HG03159 (cell line): Measurements from ENCODE around the gene PTPRK.

Experiments used
- ATAC-seq: cut with Tn5 transposase; IDR thresholded peaks from one replicate; pipeline ENCODE4 v1.9.1; 2021; ENCODE audit warnings: mild to moderate bottlenecking, moderate library complexity; ENCODE audit not compliant: unreplicated experiment

The PTPRK gene

DNA sequence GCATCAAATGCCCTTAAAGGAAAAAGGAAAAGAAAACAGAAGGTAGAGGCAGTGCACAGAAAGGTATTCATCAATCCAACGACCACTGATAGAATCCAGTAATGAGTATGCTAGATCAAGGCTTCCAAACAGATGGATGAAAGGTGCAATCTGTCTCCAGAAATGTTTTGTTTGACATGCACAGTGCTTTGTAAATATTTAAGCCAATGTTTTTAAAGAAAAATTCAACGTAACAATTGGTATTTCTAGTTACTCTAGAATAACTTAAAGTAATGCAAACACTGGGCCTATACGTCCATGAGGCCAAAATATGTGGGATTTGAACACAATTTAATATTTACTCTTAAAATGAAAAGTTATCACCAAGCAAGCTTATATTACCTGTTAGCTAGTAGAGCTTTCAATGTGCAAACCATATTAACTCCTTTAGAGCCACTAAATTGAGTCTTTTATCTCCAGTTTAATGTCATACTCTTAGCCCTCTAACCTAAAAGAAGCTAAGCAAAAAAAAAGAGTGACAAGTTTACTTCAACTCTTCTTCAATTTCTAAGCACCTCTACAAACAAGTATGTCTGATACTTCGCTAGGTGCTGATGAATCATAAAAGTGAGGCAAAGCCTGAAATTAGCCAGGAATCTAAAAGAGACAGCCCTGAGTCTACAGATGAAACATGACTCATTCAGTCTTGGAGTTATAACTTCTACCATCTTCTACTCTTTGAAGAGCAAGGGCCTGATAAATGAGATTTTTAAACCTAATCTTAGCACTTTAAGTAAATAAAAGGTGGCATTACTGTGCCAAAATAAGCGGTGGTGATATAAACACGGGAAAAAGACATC, 169.8 kb downstream of the PTPRK start:
- ATAC-seq, result no peak

DNA sequence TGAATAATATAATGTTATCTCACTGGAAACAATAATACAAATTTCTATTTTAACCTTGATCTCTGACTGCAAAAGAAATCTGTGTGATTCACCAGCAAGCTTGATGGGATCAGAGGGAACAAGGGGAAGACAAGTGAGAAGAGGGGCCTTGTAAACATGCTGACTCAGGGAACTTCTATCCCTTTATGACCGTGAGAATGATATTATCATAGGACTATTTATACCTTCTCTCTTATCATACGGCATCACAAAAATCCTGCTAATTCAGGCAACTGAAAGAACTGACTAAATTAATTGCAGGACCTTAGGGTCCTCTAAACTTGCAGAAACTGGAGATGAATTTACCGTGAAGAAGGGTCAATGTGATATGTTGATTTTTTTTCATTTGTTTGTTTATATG, 173.3 kb downstream of the PTPRK start:
- no peak for ATAC-seq

DNA sequence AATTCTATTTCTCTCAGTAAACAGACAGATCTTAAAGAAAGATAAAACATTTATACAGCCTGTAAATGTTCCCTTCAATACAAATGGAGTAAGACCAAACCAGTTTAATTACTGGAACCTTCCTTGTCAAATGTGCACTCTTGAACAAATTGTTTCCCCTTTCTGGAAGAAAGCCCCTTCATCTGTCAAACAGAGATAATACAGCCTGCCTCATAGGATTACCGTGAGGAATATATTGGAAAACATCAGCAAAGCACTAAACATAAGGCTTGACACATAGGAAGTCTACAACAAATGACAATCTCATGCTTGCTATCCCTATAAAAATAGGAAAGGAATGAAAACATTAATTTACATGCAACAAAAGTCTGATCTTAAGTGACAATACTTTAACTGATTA, 173.8 kb downstream of the PTPRK start:
- no peak for ATAC-seq

DNA sequence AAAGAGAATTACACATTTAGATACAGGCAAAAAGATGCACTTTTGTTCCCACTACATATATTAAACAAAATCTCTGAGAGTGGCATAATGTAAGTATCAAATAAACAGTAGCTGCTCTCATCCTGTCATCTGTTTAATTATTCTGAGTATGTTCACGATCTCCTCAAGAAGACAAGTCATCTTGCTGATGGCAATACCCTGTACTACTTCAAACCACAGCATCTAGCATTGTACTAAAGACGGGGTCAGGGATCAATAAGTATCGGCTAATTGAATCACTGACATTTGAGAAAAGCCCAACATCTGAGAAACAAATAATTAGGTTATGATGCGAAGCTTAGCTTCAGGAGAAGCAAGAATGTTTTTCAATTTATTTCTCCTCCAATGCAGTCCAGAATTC, 175.1 kb downstream of the PTPRK start:
- no peak for ATAC-seq

DNA sequence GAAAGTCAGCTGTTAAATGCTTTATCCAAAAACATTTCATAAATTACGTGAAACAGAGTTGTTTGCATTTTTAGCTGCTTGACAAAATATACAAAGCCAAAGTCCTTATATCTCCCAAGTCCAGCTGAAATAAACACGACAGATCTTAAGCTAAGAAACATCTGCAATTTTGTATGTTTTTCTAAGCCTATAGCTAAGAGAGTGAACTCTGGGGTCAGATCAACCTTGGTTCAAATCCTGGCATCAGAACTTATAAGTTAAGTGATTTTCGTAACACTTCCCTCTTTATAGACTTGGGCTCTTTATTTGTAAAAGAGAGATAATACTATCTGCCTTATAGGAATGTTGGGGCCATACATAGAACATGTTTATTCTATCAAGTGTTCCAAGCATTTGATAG, 176.7 kb downstream of the PTPRK start:
- no peak for ATAC-seq

DNA sequence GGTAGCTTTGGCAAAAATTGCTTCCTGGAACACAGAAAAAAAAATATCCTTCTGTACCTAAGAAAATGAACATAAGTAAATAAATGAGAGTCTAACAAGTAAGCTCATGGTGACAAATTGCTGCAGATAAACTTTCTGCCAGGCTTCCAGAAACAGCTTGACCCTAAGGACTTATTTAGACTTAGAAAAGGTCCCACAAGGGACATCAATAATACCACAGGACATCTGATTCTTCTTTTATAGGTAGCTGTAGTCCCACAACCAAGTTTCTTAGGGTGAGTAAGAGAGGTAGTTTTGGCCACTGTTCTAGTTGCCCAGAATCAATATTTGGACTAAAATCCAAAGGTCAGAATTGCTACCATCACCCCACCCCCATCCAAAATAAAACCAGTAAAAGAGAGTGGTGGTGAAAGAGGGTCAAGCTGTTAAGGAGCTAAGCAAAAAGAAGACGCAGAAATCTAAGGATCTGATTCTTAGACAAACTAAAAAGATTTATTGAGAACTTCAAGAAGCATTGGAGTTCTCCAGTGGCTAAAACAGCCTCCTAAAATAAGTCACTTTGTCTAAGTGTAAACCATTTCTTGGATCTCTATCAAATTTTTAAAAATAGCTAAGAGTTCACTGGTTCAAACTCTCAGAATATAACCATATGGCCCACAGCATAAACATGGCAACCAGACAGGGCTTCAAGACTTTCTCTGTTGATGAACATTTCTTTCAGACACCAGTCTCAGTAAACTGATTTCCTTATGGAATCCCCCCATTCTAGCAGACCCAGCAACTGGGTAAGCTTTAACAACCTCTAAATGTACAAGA, 180.6 kb downstream of the PTPRK start:
- no peak for ATAC-seq

DNA sequence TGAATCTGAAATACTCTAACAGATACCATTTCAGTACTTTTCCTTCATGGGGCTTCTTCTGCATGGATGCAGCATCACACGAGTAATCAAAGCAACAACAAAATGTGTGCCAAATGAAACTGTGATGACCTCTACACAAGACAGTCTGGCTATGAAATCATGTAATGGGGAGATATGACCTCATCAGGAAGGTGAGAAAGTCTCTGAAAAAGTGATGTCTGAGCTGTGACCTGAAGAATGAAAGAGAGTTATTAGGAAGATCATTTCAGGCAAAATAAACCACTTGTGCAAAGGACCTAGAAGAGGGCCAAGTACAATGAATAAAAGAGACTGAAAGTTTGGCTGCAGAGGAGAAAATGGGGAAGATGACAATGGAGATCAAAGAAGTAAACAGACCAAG, 182.8 kb downstream of the PTPRK start:
- ATAC-seq, result no peak

DNA sequence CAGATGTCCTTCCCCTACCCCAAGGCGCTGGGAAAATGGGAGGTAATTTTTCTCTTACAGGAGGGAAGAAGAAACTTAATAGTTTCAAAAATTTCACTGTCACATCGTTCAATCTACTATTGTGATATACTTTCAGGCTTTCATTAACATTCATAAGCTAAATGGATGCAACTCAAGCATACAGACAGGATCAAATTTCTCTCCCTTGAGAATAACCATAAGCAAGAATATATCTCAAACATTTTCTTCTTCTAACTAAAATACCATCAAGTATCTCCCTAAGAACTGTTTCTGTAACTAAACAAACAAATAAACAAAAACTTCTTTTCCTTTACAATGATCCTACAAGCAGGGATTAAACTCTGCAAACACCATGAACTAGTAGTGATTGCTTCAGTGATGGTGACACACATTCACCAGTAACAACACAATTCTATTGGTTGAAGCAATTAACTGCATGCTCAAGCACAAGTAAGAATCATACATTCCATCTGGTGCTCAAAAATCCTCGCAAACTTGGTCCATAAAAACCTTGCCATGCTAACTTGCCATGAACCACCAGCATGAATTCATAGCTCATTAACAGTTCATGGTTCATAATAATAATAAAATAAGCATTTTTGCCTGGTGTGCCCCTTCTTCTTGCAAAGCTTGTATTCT, 183.8 kb downstream of the PTPRK start:
- no peak for ATAC-seq

DNA sequence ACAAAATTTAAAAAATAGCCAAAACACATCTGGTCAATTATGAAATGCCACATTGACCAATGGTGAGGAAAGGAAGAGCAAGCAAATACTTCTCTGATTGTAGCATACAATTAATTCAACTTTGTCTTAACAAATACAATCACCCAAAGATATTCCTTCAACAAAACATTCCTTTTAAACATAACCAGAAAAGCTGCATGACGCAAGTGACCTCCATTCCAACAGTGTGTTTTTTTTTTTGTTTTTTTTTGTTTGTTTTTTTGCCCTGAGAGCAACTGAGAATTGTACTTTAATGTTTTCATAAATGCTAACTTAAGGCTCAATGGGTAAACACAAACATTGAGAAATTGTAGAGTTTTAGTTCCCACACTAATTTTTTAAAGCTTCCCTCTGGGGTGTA, 184.4 kb downstream of the PTPRK start:
- ATAC-seq, result no peak

DNA sequence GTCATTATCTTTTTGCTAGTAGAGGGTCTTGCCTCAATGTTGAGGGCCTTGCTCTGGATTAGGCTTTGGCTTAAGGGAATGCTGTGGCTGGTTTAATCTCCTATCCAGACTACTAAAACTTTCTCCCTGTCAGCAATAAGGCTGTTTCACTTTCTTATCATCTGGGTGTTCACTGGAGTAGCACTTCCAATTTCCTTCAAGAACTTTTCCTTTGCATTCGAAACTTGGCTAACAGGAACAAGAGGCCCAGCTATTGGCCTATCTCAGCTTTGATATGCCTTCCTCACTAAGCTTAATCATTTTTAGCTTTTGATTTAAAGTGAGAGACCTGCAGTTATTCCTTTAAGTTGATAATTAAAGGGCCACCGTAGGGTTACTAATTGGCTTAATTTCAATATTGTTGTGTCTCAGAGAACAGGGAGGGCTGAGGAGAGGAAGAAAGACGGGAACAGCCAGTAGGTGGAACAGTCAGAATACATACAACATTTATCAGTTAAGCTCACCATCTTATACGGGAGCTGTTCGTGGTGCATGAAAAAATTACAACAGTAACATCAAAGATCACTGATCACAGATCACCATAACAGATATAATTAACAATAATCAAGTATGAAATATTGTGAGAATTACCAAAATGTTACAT, 186.7 kb downstream of the PTPRK start:
- ATAC-seq, result no peak

DNA sequence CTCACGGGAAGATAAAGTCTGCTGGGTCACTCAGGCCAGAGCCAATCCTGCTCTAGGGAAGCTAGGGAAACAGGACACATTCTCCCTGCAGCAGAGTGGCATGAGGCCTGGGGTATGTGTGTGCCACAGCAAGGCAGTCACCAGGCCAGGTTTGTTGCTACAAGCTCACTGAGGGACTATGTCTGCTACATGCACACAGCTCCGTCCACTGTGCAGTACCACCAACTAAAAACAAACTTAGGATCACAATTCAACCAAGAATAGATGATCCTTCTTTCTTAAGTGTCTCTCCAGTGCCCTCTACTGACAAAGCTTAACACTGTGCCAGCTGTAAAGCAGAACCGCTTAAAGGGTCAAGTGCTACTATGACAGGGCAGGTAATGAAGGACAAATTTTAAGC, 192.5 kb downstream of the PTPRK start:
- ATAC-seq, result peak; percentile 88

DNA sequence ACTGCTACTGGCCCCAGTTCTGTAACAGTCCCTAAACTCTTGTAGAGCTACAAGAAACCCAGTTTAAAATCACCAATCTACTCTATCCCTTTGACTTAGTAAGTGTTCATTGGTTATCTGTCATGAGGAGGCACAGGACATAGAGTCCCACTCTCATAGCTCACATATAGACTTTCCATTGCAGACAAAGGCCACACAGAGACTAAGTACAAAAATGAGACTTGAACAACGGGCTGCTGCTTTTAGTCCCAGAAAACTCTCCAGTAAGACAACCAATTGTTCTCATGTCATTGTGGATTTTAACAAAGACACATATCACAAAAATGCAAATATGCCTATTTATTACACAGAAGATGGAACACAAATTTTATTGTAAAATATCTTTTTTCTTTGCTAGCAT, 197.4 kb downstream of the PTPRK start:
- no peak for ATAC-seq

DNA sequence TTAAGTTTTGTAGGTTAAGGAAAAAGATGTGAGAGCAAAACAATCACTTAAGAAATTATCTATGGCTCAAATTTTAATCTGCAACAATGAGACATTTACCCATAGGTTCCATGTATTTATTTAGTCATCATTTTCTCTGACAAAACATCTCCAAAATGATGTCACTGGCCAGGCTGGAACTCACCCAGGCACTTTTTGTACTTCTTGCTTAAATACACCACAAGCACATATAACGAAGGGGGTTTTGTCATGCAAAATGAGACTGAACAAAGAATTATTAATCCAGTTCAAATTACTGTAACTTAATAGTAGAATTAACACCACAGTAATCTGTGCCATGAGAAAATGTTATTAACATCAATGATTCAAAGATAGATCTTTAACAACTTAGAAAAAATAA, 200.5 kb downstream of the PTPRK start:
- ATAC-seq, result no peak

DNA sequence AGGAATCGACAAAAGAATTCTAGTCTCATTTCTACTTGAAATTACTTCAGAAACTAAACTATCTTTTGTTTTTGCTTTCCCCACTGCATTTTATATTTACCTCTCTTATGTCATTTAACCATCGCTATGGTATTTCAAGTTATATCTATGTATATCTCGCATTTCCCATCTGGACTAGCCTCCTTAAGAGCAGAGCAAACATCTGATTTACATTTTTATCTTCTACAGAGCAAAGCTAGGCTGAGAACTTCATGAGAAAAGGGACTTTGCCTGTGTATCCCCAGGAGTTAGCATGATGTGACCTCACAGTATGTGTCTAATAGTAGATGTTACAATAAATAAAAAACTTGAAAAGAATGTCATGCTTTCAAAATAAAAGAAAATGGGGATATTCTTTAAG, 201.2 kb downstream of the PTPRK start:
- ATAC-seq, result no peak

DNA sequence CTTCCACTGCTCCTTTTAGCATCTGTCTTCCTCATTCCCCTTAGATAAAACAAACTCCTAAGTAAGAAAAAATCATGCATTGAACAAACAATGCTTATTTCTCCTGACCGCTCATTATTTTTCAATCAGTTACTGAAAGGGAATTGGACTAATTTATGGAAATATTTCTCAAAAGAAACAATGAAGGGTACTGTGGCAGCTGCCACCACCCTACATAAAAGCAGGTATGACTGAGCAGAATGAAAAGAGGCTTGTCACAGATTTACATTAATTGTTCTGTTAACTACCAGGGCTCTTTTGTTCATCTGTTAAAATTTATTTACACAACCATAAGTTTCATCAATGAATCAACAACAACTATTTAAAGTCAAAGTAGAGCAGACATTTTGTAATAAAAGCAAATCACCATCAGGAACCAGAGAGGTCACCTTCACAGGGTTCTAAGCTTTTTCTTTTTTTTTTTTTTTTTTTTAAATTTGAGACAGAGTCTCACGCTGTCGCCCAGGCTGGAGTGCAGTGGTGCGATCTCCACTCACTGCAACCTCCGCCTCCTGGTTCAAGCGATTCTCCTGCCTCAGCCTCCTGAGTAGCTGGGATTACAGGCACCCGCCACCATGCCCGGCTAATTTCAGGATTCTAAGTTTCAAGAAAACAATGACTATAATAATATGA, 204.0 kb downstream of the PTPRK start:
- ATAC-seq, result no peak

DNA sequence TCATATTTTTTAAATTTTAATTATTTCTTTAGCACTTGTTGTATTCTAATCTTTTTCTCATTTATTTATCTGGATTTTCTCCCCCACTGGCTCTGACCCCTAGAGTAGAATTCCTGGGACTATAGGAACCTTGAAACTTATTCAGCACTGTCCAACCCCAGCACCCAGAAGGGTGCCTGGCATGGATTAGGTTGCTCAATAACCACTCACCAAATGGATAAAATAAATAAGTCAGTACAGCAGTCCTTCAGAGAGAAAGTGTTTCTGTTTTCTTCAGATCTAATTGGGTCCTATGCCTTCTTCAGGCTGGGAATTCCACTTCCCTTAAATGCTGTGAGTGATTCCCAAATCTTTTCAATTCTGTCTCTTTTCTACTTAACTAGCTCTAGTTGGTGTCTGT, 206.2 kb downstream of the PTPRK start:
- no peak for ATAC-seq

DNA sequence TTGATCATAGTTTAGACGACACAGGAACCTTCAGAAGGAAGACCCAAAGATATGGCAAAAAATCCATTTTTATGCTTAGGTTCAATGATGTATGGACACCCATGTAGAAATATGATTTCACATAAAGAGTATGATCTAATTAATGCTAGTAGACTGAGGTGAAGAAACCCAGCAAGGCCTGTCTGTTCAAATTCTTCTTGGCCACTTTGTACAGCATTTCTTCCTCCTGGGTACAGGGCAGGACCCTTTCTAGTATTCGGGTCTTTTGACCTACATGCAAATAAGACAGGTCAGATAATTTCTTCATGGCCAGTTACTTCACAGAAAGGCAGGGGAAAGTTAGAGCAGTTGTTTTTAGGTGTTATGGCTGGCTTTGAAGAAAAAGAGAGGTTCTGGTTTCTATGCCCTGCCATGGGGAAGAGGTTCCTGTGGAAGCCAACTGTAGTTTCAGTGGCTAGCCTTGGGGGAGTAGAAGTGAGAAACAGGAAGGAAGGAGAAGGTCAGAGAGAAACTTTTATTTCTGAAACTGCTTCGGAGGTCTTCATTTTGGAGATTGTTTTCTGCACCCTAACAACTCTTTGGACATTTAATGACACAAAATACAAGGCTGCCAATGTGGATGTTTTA, 208.3 kb downstream of the PTPRK start:
- peak; percentile 65 for ATAC-seq

DNA sequence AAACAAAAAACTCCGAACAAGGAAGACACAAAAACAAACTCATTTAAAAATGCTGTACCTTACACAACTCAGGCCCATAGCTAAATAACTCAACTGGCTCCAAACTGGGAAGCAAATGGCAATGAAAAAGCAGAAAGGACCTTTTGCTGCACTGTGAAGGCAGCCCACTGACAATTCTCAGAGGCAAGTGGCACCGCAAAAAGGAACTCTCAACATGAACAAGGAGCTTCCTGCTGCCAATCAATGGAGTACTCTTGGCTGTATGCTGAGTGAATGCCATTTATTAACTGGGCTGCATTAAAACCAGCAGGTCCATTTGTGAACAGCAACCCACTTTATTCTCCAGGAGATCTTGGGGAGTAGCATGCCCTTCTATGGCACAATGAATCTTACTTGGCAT, 209.9 kb downstream of the PTPRK start:
- ATAC-seq, result no peak

DNA sequence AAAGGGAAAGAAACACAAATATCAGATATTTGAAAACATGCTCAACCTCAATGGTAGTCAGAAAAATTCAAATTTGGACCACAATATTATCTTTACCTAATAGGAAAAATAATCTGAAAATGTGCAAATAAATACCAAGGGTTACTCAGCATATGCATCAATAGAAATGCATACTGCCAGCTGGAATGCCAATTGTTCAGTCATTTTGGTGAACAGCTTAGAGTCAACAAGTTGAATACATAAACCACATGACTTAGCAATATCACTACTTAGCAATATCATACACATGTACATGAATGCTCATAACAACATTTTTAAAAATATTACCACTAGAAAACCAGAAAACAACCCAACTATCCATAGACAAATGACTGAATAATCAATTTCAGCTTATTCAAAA, 212.7 kb downstream of the PTPRK start:
- ATAC-seq, result no peak

DNA sequence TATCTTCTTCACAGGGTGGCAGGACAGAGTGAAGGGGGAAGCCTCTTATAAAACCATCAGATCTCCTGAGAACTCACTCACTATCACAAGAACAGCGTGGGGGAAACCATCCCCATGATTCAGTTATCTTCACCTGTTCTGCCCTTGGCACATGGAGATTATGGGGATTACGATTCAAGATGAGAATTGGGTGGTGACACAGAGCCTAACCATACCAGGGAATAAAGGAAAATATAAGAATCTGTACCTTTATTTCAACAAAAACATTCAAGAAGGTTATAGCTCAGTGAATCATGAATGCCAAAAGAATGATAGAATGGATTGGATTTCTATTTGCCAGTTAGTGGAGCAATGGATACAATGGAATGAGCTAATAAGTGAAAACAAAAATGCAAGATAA, 214.4 kb downstream of the PTPRK start:
- no peak for ATAC-seq
